Glutamatergic neuron (in vitro differentiated cells): ENCODE data around the gene LRRFIP2. TPM values are rescaled to one million over a fixed set of nuclear protein-coding genes. Genes with fewer than 3 reads are reported as not detected.

Experiments used
- DNase-seq: peaks from one replicate; pipeline ENCODE4 v3.0.0; 2022
- H3K27ac Mint-ChIP-seq: one replicate; pipeline ENCODE4 v1.8.0; 2020; ENCODE audit warnings: mild to moderate bottlenecking, mixed read lengths, inconsistent platforms; ENCODE audit not compliant: unreplicated experiment
- H3K27me3 Mint-ChIP-seq: one replicate; pipeline ENCODE4 v1.8.0; 2020; ENCODE audit warnings: mild to moderate bottlenecking, moderate library complexity, mixed read lengths, inconsistent platforms; ENCODE audit not compliant: unreplicated experiment
- H3K36me3 Mint-ChIP-seq: one replicate; pipeline ENCODE4 v1.8.0; 2020; ENCODE audit warnings: mild to moderate bottlenecking, mixed read lengths, inconsistent platforms; ENCODE audit not compliant: unreplicated experiment
- H3K4me1 Mint-ChIP-seq: one replicate; pipeline ENCODE4 v1.8.0; 2020; ENCODE audit warnings: mild to moderate bottlenecking, low read depth, mixed read lengths, inconsistent platforms; ENCODE audit not compliant: unreplicated experiment
- H3K4me3 Mint-ChIP-seq: one replicate; pipeline ENCODE4 v1.8.0; 2020; ENCODE audit warnings: mild to moderate bottlenecking, mixed read lengths, inconsistent platforms; ENCODE audit not compliant: unreplicated experiment
- H3K9me3 Mint-ChIP-seq: one replicate; pipeline ENCODE4 v1.8.0; 2020; ENCODE audit warnings: mild to moderate bottlenecking, moderate library complexity, mixed read lengths, inconsistent platforms; ENCODE audit not compliant: unreplicated experiment
- CTCF ChIP-seq: fragments of 200-600 bp; sonication (generic); IDR thresholded peaks from one replicate; pipeline ENCODE4 v1.5.0; 2021; ENCODE audit not compliant: partially characterized antibody, unreplicated experiment
- total RNA-seq: library from RNA; stranded (reverse); fragmentation: NEBNext Ultra II Directional; extraction: Animal tissue kit (Norgen Biotek cat#: 25700); gene quantifications from one replicate; pipeline ENCODE4 v1.2.1, GENCODE V29; 2021; ENCODE audit not compliant: unreplicated experiment

LRRFIP2 gene
- total RNA-seq, 1 donor from 2014 or later: 45.3 TPM

- H3K27me3 Mint-ChIP-seq: no peaks in the 10 kb centered on the region
- no peaks in the 10 kb centered on the region for H3K9me3 Mint-ChIP-seq
- no peak for TF ChIP-seq CTCF
- no peaks in the 10 kb centered on the region for H3K36me3 Mint-ChIP-seq
- peak overlapping the region; percentile 82 for H3K27ac Mint-ChIP-seq
- no peak for DNase-seq
- peaks cover 5% of the 10 kb centered on the region for H3K4me1 Mint-ChIP-seq
- H3K4me3 Mint-ChIP-seq: peak overlapping the region; percentile 42
Measured at GRCh38 chr3:37219266-37219665, 44.9 kb upstream of the LRRFIP2 start.

GRCh38 chr3:37218206-37218605 lies 43.8 kb upstream of the LRRFIP2 start:
- H3K27me3 Mint-ChIP-seq: no peaks in the 10 kb centered on the region
- H3K27ac Mint-ChIP-seq: peak overlapping the region; percentile 38
- H3K4me1 Mint-ChIP-seq: peaks cover 6% of the 10 kb centered on the region
- no peak overlapping the region for H3K4me3 Mint-ChIP-seq
- no peaks in the 10 kb centered on the region for H3K9me3 Mint-ChIP-seq
- no peak for DNase-seq
- no peaks in the 10 kb centered on the region for H3K36me3 Mint-ChIP-seq
- no peak for TF ChIP-seq CTCF

- peaks cover 6% of the 10 kb centered on the region for H3K4me1 Mint-ChIP-seq
- H3K27ac Mint-ChIP-seq: no peak overlapping the region
- TF ChIP-seq CTCF: no peak
- H3K9me3 Mint-ChIP-seq: no peaks in the 10 kb centered on the region
- H3K27me3 Mint-ChIP-seq: no peaks in the 10 kb centered on the region
- no peaks in the 10 kb centered on the region for H3K36me3 Mint-ChIP-seq
- H3K4me3 Mint-ChIP-seq: no peak overlapping the region
- DNase-seq: no peak
Measured at GRCh38 chr3:37217098-37217849, 42.9 kb upstream of the LRRFIP2 start.

GRCh38 chr3:37216597-37217097 lies 42.3 kb upstream of the LRRFIP2 start:
- no peaks in the 10 kb centered on the region for H3K36me3 Mint-ChIP-seq
- TF ChIP-seq CTCF: no peak
- H3K4me3 Mint-ChIP-seq: no peak overlapping the region
- H3K27me3 Mint-ChIP-seq: no peaks in the 10 kb centered on the region
- H3K27ac Mint-ChIP-seq: no peak overlapping the region
- H3K4me1 Mint-ChIP-seq: peaks cover 6% of the 10 kb centered on the region
- no peaks in the 10 kb centered on the region for H3K9me3 Mint-ChIP-seq
- DNase-seq: no peak

- Mint-ChIP-seq H3K27ac (no peak overlapping the region), H3K4me3 (no peak overlapping the region), H3K36me3 (no peaks in the 10 kb centered on the region), H3K4me1 (peaks cover 4% of the 10 kb centered on the region), H3K27me3 (no peaks in the 10 kb centered on the region), H3K9me3 (no peaks in the 10 kb centered on the region)
- peak; percentile 25 for DNase-seq
- no peak for TF ChIP-seq CTCF
Measured at GRCh38 chr3:37214076-37214475, 39.7 kb upstream of the LRRFIP2 start.
